Measurements from ENCODE around the gene CGB1.

GRCh38 chr19:48991011-48991609, 45.6 kb downstream of the CGB1 start:
- TF ChIP-seq CTCF (IDR thresholded peaks at IDR 0.05) (no peak), POLR2A (IDR thresholded peaks at IDR 0.05) (no peak)

All from thyroid gland (tissue), 4 donors.